CD4-positive, alpha-beta T cell treated with Interleukin-12 subunit alpha and Interleukin-12 subunit beta, for 1 hour (primary cell): ENCODE measurements around the gene MTHFD1L.
A peak's percentile ranks its signal among the peaks of the same experiment; 100 is the strongest.

Experiments
- DNase-seq: peaks from one replicate; pipeline ENCODE4 v3.0.0-alpha.2; 2020

Gene MTHFD1L

GRCh38 chr6:150994026-150994425, 128.5 kb downstream of the MTHFD1L start:
- DNase-seq, result no peak

DNA sequence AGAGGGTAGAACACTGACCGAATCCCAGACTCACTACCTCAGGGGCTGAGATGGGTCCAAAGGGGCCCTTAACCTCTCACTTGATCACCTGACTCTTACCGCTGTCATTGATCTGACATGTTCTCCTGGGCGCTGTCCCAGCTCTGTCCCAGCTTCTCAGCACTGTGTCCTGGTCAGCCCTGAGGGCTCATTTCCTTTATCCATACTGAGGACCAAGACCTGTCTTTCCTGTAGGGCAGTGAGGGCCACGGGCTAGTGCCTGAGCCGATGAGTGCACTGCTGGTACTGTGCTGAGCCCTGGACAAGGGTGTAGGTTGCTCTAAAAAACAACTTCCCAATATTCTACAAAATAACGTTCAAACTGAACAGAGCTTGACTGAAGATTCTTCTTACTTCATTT, 131.5 kb downstream of the MTHFD1L start:
- no peak for DNase-seq

GRCh38 chr6:150999107-150999506, 133.6 kb downstream of the MTHFD1L start:
- DNase-seq, result no peak

- no peak for DNase-seq
Measured at GRCh38 chr6:150999576-150999975, 134.1 kb downstream of the MTHFD1L start.

DNA sequence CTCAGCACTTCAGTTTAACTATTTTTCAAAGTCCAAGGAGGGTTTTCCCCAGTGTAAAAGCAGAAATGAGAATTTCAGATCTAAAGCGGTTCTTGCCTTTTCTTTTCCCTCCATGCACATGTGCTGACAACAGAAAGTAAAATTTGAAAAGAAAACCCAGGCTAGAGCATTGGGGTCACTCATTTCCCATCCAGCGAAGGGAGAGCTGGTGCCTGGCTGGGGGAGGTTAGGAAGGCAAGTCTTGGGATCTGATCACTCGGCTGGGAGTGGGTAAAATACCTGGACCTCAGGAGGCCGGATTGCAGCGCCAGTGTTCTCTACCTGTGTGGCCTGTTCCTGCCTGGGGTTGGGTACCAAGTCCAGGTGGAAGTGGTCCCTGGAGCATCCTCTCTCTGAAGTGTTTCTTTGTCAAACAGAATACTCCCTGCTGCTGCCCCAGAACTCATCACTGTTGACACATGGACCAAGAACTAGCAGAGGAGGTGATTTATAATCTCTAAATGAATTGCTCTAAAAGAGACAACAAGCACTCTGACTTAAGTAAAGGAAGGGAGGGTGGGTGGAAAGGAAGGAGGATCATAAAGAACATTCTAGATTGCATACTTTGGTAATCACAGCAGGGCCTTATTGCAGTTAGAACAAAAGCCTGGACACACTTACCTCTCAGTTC, 136.0 kb downstream of the MTHFD1L start:
- no peak for DNase-seq

DNA sequence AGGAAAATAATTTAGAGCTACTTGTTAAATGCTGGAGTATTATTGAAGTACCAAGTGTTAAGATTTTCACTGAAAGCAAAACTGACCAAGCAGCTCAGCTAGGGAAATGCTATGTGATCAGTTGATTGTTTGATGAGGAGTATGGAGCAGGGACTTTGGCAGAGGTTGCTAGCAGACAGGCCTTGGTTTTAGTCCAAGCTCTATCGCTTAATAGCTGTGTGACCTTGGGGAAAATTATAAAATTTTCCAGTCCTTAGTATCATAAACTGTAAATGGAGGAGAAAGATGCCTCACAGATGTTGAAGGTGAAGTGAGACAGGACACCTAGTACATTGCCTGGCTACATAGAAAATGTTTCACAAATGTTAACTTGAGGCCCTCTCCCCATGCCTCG, 136.6 kb downstream of the MTHFD1L start:
- no peak for DNase-seq

GRCh38 chr6:151002491-151002935, 137.0 kb downstream of the MTHFD1L start:
- DNase-seq, result no peak

DNA sequence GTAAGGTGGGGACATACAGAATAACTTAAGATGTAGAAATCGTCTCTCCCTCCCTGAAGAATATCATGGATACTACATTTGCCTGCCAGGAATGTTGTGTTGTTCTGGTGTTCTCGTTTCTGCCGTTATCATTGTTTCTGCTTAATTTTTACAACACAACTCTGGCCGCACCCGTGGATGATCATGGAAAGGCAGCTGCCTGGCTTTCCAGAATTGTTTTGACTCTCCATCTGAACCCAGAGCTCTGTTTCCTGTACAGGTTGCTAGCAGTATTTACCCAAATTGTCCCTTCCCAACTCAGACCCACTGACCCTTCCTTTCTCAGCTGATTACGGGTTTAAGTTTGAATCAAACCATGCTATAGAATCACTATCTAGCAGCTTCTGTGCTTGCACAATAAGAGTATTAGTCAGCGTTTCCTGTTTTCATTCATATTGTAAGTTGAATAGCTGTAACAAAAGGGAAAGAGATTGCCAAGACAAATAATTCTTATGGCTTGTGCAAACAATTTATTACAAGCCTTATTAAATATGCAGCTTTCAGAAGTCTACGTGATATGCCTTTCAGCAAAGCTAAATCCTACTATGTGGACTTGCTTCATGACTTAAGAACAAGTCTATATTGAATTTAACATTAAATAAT, 139.0 kb downstream of the MTHFD1L start:
- no peak for DNase-seq

DNA sequence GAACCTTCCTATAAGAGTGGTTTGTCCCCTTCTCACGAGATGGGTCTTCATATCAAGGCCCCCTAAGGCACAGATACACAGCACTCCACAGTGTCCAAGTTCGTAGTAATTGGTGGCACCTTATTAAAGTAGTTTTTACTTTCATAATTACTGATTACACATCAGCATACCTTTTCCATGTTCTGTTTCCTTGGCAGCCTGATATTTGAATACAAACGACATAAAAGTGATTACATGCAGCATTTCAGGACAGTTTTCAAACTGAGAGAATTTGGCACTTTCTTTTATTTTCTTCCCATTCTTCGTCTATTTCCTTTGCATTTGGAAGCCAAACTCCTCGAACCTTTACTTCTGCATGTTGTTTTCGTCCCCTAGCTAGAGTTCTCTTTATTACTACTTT, 139.7 kb downstream of the MTHFD1L start:
- no peak for DNase-seq

- no peak for DNase-seq
Measured at GRCh38 chr6:151005896-151006632, 140.6 kb downstream of the MTHFD1L start.

GRCh38 chr6:151007076-151007475, 141.6 kb downstream of the MTHFD1L start:
- DNase-seq, result no peak

- DNase-seq, result no peak
Measured at GRCh38 chr6:151007922-151008321, 142.4 kb downstream of the MTHFD1L start.

GRCh38 chr6:151008425-151008824, 142.9 kb downstream of the MTHFD1L start:
- no peak for DNase-seq

DNA sequence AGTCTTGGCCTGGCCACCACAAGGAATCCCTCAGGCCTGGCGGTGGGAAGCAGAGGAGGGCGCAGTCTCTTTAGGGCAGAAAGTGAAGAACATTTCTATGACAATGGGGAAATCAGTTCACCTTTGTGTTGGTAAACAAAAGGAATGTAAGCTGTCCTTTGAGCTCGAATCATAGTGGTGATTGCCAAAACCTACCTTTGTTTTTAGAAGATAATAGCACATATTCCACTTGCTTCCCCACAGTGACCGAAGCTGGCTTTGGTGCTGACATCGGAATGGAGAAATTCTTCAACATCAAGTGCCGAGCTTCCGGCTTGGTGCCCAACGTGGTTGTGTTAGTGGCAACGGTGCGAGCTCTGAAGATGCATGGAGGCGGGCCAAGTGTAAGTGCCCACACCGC, 144.1 kb downstream of the MTHFD1L start:
- no peak for DNase-seq

DNA sequence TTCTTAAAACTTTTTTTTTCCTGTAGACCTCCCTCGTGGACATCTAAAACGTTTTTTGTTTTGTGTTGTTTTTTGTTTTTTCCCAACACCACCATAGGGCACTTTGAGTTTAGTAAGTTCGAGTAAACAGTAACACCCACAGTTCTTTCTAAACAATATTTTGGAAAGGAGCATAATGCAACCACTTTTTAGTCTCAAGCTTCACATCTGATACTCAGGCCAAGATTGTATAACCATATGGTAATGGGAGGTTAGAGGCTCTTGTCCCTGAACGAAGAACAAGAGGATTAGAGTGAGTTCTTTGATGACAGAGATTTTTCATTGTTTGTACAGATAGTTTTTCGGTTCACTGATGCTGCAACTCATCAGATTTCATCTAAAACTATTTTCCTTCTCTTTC, 144.6 kb downstream of the MTHFD1L start:
- no peak for DNase-seq

GRCh38 chr6:151012321-151013294, 147.1 kb downstream of the MTHFD1L start:
- no peak for DNase-seq

DNA sequence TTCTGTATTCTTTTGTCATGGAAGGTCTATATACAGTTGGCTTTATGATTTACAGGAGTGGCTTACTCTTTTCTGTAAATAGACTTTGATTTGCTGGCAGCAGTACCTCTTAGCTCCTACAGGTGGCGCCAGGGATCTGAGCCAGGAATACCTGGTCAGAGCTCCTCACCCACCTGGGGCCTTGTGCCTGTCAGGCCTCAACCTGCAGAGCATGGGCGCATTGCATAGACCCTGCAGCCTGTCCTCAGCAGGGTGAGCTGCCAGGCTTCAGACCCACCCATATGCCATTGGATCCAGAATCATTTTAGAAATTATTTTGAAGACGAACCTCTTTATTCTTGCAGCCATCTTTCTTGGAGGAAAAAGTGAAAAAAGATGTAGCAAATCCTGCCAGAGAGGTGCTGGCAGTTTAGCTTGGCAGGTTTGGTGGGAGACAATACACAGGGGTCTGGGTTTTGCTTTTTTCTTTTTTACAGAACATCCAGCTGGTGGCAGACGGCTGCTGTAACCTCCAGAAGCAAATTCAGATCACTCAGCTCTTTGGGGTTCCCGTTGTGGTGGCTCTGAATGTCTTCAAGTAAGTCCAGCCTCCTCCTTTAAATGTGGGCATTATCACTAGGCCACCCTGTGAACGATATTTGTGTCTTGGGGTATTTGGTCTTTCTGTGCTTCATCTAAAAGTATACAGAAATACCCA, 149.1 kb downstream of the MTHFD1L start:
- peak; percentile 68 for DNase-seq

DNA sequence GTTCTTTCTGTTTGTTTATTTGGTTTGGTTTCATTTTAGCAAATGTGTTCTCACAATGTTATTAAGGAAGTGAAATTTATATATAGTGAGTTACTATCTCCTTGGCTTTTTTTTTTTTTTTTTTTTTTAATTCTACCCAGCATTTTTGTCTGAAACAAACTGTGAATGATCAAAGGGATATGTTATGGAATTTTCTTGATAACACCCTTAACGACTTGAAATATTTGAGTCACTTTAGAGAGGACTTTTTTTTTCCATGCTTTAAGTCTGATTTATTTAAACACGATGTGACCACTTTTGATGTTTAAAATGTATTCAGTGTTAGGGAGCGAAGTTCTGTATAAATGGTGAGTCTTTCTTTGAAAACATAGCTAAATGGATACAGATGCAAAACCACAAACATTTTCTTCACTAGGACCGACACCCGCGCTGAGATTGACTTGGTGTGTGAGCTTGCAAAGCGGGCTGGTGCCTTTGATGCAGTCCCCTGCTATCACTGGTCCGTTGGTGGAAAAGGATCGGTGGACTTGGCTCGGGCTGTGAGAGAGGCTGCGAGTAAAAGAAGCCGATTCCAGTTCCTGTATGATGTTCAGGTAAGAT, 149.7 kb downstream of the MTHFD1L start:
- DNase-seq, result no peak

- no peak for DNase-seq
Measured at GRCh38 chr6:151016107-151016506, 150.6 kb downstream of the MTHFD1L start.

GRCh38 chr6:151018046-151018445, 152.5 kb downstream of the MTHFD1L start:
- no peak for DNase-seq

DNA sequence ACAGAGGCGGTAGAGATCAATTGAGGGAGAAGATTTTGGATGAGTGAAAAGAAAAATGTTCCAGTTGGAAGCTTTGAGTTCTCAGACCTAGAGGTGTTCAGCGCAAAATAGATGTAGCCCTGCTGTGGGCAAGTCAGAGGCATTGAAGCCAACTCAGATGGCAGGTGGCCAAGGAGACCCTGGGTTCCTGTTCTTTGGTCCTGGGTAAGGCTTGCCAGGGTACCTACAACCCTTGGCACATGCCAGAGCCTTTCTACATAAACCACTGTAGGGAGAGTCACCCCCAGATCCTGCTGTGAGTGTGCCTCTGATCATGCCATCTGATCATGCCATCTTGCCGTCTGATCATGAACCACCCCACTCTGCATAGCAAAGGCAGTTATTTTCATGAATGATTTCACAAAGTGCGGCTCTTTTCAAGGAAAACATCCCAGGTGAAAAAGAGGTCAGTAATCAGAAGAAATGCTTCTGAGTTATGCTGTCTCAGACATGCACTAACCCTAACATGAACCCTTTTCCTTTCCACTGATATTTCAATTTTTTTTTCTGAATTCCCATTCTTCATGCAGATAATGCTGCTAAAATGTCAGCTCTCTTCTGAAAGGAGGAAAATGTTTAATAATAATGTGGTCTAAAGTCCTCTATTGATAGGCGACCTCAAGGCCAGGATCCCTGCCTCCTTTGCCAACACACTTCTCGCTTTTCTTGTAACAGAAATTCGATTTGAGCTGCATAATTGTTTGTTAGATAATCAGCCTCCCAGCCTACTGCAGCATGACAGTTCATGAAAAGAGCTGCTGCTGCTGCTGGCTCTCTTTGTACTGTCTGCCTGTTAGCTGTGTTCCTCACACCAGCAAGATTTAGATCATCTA, 153.6 kb downstream of the MTHFD1L start:
- no peak for DNase-seq
